Pancreas (tissue), 10 donors: ENCODE data around the gene GLG1. TPM values are rescaled to one million over a fixed set of nuclear protein-coding genes. Genes with fewer than 3 reads are reported as not detected.

Source experiments
- ATAC-seq, 4 donors: fragments of 200-7000 bp; cut with Tn5 transposase; one replicate each; pipeline versions ENCODE4 v1.8.0 to v1.9.1; 2020; ENCODE audit warnings: mild to moderate bottlenecking in 4 of 4, moderate library complexity in 4 of 4
- DNase-seq, 6 donors: peaks; one replicate each; pipeline ENCODE4 v3.0.0-alpha.2; 2020
- FAIRE-seq: peaks from 2 replicates; lab custom pipeline; 2012; peaks lifted over from hg19 to GRCh38; lab: Jason Lieb, UNC
- H3K27ac ChIP-seq, 4 donors: fragments of 200-600 bp; sonication (generic); 1 replicate in 3 of 4; 2 replicates in 1 of 4; pipeline versions ENCODE4 v1.5.0 to v1.8.0; 2020
- H3K27me3 ChIP-seq, 4 donors: fragments of 200-600 bp; one replicate each; pipeline ENCODE4 v1.8.0; 2021
- H3K36me3 ChIP-seq, 3 donors: fragments of 200-600 bp; sonication (generic) in 1 of 3; one replicate each; pipeline versions ENCODE4 v1.5.0 to v1.8.0; 2020 to 2021
- H3K4me1 ChIP-seq, 3 donors: fragments of 200-600 bp; one replicate each; pipeline ENCODE4 v1.8.0; 2021
- H3K4me3 ChIP-seq, 4 donors: fragments of 200-600 bp; sonication (generic) in 2 of 4; one replicate each; pipeline versions ENCODE4 v1.5.0 to v1.8.0; 2020 to 2021
- H3K9me3 ChIP-seq, 4 donors: fragments of 200-600 bp; one replicate each; pipeline ENCODE4 v1.8.0; 2021
- WGBS, 2 donors: extraction: QIAGEN DNeasy Blood & Tissue Kit; methylation state at CpG; one replicate each; pipeline ENCODE4 v1.1.7; 2013; 5-methylcytosine and 5-hydroxymethylcytosine counted together
- intact Hi-C, 3 donors: fragments of 100-400 bp; cut with DNase I; formaldehyde crosslinking; loops; one replicate each; pipeline versions ENCODE4 v1.11.1 to v1.14.2; 2022
- polyA plus RNA-seq, 2 donors: library from polyadenylated mRNA; stranded (reverse); fragments of 200-250 nt; gene quantifications; one replicate each; pipeline ENCODE4 v1.2.3, GENCODE V29; 2013
- total RNA-seq, 6 donors: library from RNA; stranded (reverse); fragmentation: NEBNext Ultra II Directional in 4 of 6; extraction: Animal tissue kit (Norgen Biotek cat#: 25700) in 4 of 6; gene quantifications; one replicate each; pipeline versions ENCODE4 v1.2.1 to v1.2.4, GENCODE V29; 2021 to 2023
- TF ChIP-seq, protein P1 (sequence below), 4 donors: fragments of 200-600 bp; sonication (generic) in 3 of 4; IDR thresholded peaks; one replicate each; pipeline versions ENCODE4 v1.5.0 to v1.8.0; 2021; ENCODE audit warnings: antibody characterized with exemption in 4 of 4
- donor health status: healthy with polysubstance abuse.
- donor health status: DM: no; HTN: no; CAD: no; lungs with moderate emphysema.
- donor health status: DM: no; HTN: no; CAD: no.
- donor health status: control.
- donor health status: control.
- donor health status: Bipolar disorder and iron deficiency.
- donor health status: DM: yes; HTN: yes; CAD: no.
- donor health status: DM: no; HTN: no; CAD: no.
- donor health status: DM: no; HTN: no; CAD: no.
- donor health status: DM: yes; HTN: yes; CAD: no.

Gene GLG1
- total and polyA plus RNA-seq, 8 donors, result 30.6 to 93.2 (median 72.0) TPM

DNA sequence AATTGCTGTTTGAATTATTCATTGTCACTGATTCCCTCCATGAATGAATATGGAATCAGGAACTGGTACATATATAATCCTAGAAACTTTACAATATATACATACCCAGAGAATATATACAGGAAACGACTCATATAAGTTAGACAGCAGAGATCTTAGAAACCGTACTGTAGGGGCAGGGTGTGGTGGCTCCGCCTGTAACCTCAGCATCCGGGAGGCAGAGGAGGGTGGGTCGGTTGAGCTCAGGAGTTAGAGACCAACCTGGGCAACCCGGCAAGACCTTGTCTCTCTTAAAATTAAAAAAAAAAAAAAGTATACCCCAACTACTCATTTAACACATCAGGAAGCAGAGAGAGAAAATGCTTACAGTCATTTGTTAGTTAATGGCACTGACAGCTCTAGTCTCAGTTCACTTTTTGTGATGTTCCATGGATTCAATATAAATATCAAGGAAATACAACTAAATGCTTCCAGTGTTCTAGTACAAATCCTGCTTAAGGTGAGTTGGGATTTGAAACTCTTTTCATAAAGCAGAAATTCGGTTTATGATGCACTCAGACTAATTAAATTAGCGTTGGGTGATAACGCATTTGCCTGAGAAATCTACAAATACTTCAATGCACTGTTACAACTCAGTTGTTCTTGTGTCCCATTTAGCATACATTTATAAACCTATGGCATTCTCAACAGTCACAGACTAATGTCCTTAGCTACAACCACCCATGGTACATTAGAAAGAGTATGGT lies 5.6 kb downstream of the GLG1 start:
- WGBS, 2 donors, result 55 to 60% methylated on average over 9 of the region's 9 CpGs
- FAIRE-seq, result no peak
- Histone ChIP-seq H3K36me3 (peaks cover 0 to 4% (median 0%) of the 10 kb centered on the region in 3 donors), H3K27me3 (no peaks in the 10 kb centered on the region), H3K4me3 (no peak overlapping the region), H3K9me3 (no peaks in the 10 kb centered on the region), H3K27ac (no peak overlapping the region), H3K4me1 (peaks cover 24 to 45% (median 26%) of the 10 kb centered on the region in 3 donors)
- intact Hi-C loops, result no loop called here
- ATAC-seq, result no peak
- no peak for DNase-seq
- TF ChIP-seq, protein P1, sequence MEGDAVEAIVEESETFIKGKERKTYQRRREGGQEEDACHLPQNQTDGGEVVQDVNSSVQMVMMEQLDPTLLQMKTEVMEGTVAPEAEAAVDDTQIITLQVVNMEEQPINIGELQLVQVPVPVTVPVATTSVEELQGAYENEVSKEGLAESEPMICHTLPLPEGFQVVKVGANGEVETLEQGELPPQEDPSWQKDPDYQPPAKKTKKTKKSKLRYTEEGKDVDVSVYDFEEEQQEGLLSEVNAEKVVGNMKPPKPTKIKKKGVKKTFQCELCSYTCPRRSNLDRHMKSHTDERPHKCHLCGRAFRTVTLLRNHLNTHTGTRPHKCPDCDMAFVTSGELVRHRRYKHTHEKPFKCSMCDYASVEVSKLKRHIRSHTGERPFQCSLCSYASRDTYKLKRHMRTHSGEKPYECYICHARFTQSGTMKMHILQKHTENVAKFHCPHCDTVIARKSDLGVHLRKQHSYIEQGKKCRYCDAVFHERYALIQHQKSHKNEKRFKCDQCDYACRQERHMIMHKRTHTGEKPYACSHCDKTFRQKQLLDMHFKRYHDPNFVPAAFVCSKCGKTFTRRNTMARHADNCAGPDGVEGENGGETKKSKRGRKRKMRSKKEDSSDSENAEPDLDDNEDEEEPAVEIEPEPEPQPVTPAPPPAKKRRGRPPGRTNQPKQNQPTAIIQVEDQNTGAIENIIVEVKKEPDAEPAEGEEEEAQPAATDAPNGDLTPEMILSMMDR (IDR thresholded peaks at IDR 0.05), result no peak

DNA sequence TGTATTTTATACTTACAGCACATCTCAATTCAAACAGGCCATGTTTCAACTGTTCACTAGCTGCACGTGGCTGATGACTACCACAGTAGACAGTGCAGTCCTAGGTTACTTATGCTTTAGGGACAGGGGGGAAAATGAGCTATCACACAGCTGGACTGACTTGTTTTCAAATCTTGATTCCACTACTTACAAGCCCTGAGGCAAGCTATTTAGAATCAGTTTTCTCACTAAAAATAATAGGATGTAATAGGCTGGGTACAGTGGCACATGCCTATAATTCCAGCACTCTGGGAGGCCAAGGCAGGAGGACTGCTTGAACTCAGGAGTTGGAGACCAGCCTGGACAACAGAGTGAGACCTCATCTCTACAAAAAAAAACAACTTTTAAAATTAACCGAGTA lies 10.3 kb downstream of the GLG1 start:
- Histone ChIP-seq H3K27ac (no peak overlapping the region), H3K9me3 (no peaks in the 10 kb centered on the region), H3K27me3 (no peaks in the 10 kb centered on the region), H3K4me3 (no peak overlapping the region), H3K4me1 (peaks cover 3 to 17% (median 10%) of the 10 kb centered on the region in 3 donors), H3K36me3 (peaks cover 0 to 4% (median 0%) of the 10 kb centered on the region in 3 donors)
- no peak for ATAC-seq
- DNase-seq, result no peak
- FAIRE-seq, result no peak
- TF ChIP-seq, protein P1 (IDR thresholded peaks at IDR 0.05), result no peak
- intact Hi-C loops, result no loop called here
- WGBS, 2 donors, result 85 to 93% methylated on average over 2 of the region's 2 CpGs

DNA sequence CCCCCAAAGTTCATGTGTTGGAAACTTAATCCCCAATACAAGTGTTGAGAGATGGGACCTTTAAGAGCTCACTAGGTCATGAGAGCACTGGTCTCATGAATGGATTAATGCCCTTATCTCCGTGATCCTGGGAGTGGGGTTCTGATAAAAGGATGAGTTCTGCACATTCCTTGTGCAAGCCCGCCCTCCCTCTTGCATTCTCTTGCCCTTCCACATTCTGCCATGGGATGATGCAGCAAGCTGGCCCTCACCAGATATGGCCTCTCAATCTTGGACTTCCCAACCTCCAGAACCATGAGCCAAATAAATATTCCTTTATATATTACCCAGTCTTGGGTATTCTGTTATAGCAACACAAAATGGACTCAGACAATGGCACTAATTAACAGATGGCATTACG lies 14.1 kb downstream of the GLG1 start:
- TF ChIP-seq, protein P1 (IDR thresholded peaks at IDR 0.05), result no peak
- no peak for FAIRE-seq
- Histone ChIP-seq H3K4me3 (no peak overlapping the region), H3K4me1 (peaks cover 0 to 6% (median 0%) of the 10 kb centered on the region in 3 donors), H3K9me3 (no peaks in the 10 kb centered on the region), H3K27ac (no peak overlapping the region), H3K36me3 (peaks cover 0 to 4% (median 0%) of the 10 kb centered on the region in 3 donors), H3K27me3 (no peaks in the 10 kb centered on the region)
- 85 to 92% methylated on average over 3 of the region's 3 CpGs for WGBS, 2 donors
- no peak for ATAC-seq
- no peak for DNase-seq
- intact Hi-C loops, result no loop called here

DNA sequence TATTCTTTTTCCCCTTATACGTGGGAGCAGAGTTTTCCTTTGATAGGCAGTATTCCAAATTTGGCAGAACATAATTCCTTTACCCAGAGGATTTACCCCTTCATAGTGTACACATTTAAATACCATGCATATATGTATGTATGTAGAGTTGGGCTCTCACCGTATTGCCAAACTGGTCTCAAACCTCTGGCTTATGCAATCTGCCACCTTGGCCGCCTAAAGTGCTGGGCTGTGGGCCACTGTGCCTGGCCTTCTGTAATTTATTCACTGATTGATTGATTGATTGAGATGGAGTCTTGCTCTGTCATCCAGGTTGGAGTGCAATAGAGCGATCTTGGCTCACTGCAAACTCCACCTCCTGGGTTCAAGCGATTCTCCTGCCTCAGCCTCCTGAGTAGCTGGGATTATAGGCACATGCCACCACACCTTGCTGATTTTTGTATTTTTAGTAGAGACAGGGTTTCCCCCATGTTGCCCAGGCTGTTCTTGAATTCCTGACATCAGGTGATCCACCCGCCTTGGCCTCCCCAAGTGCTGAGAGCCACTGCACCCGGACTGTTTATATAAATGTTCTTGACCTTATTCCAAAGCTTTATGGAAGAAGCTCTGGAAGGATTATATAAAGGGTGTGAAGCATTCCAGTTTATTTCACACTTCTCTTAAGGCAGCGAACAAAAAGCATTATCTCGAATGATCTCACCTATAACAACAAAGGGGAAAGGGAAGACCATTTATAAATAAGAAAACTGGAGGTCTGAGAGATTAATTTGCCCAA lies 14.9 kb downstream of the GLG1 start:
- intact Hi-C loops, result no loop called here
- no peak overlapping the region for H3K4me3 ChIP-seq
- H3K27ac ChIP-seq, result no peak overlapping the region
- H3K36me3 ChIP-seq, result peaks cover 0 to 4% (median 0%) of the 10 kb centered on the region in 3 donors
- FAIRE-seq (no peak), DNase-seq (no peak), ATAC-seq (no peak)
- no peaks in the 10 kb centered on the region for H3K9me3 ChIP-seq
- TF ChIP-seq, protein P1 (IDR thresholded peaks at IDR 0.05), result no peak
- 68% methylated on average over 9 of the region's 9 CpGs for WGBS, 2 donors
- peaks cover 0 to 6% (median 0%) of the 10 kb centered on the region in 3 donors for H3K4me1 ChIP-seq
- H3K27me3 ChIP-seq, result no peaks in the 10 kb centered on the region
